Keratinocyte (primary cell): ENCODE measurements around the gene CDKN1B. TPM values are rescaled to one million over a fixed set of nuclear protein-coding genes. Genes with fewer than 3 reads are reported as not detected.
A peak's percentile ranks its signal among the peaks of the same experiment; 100 is the strongest.

Source experiments
- DNase-seq: peaks from one replicate; pipeline ENCODE4 v3.0.0-alpha.2; 2011; ENCODE audit warnings: low read depth, missing footprints, low spot score
- FAIRE-seq: peaks from 2 replicates; lab custom pipeline; 2011; peaks lifted over from hg19 to GRCh38; lab: Jason Lieb, UNC
- H2AFZ ChIP-seq: 2 replicates; pipeline ENCODE4 v1.6.0; 2012; ENCODE audit warnings: low read length, control low read depth, inconsistent platforms; ENCODE audit not compliant: control insufficient read depth
- H3K27ac ChIP-seq: 2 replicates; pipeline ENCODE4 v1.5.1; 2011; ENCODE audit warnings: low read length; ENCODE audit not compliant: control insufficient read depth, insufficient read depth
- H3K27me3 ChIP-seq: 3 replicates; pipeline ENCODE4 v1.6.0; 2011; ENCODE audit warnings: low read length; ENCODE audit not compliant: control insufficient read depth, insufficient read depth; ENCODE audit errors: extremely low read depth
- H3K36me3 ChIP-seq, 2 experiments: 2 replicates in 1 of 2; 3 replicates in 1 of 2; pipeline ENCODE4 v1.5.1; 2011; ENCODE audit warnings: low read length in 2 of 2, mild to moderate bottlenecking in 1 of 2; ENCODE audit not compliant: control insufficient read depth in 2 of 2, insufficient read depth in 2 of 2; ENCODE audit errors: extremely low read depth in 1 of 2
- H3K4me1 ChIP-seq: 3 replicates; pipeline ENCODE4 v1.5.1; 2011; ENCODE audit warnings: low read length; ENCODE audit not compliant: control insufficient read depth, insufficient read depth; ENCODE audit errors: extremely low read depth
- H3K4me2 ChIP-seq: 3 replicates; pipeline ENCODE4 v1.6.0; 2011; ENCODE audit warnings: low read depth, low read length; ENCODE audit not compliant: control insufficient read depth, insufficient read depth; ENCODE audit errors: extremely low read depth
- H3K4me3 ChIP-seq, 3 experiments: fragments of 200-600 bp in 1 of 3; sonication (generic) in 1 of 3; 2 replicates in 2 of 3; 3 replicates in 1 of 3; pipeline ENCODE4 v1.5.1; 2011 to 2016; ENCODE audit warnings: low read length in 3 of 3, mild to moderate bottlenecking in 3 of 3, control low read depth in 2 of 3, inconsistent platforms in 1 of 3, low read depth in 1 of 3, mixed read lengths in 1 of 3, mixed run types in 1 of 3, moderate library complexity in 1 of 3; ENCODE audit not compliant: control insufficient read depth in 2 of 3, insufficient read depth in 2 of 3; ENCODE audit errors: extremely low read depth in 1 of 3
- H3K79me2 ChIP-seq: 2 replicates; pipeline ENCODE4 v1.6.0; 2012; ENCODE audit warnings: low read length; ENCODE audit not compliant: control insufficient read depth, insufficient read depth
- H3K9ac ChIP-seq: 3 replicates; pipeline ENCODE4 v1.6.0; 2011; ENCODE audit warnings: low read length; ENCODE audit not compliant: control insufficient read depth, insufficient read depth; ENCODE audit errors: extremely low read depth
- H3K9me1 ChIP-seq: 3 replicates; pipeline ENCODE4 v1.6.0; 2011; ENCODE audit warnings: low read length; ENCODE audit not compliant: control insufficient read depth, insufficient read depth; ENCODE audit errors: extremely low read depth
- H3K9me3 ChIP-seq: 2 replicates; pipeline ENCODE4 v1.5.1; 2012; ENCODE audit warnings: low read depth, low read length; ENCODE audit not compliant: control insufficient read depth
- H4K20me1 ChIP-seq: 3 replicates; pipeline ENCODE4 v1.6.0; 2011; ENCODE audit warnings: low read length; ENCODE audit not compliant: control insufficient read depth, insufficient read depth; ENCODE audit errors: extremely low read depth
- CTCF ChIP-seq, 3 experiments: IDR thresholded peaks in 1 of 3; conservative IDR thresholded peaks in 1 of 3; optimal IDR thresholded peaks in 1 of 3; 2 replicates in 2 of 3; 3 replicates in 1 of 3; pipeline versions ENCODE3 to v1.5.1; 2011; ENCODE audit warnings: low read length in 3 of 3, mild to moderate bottlenecking in 3 of 3, moderate library complexity in 2 of 3, control low read depth in 1 of 3, inconsistent platforms in 1 of 3; ENCODE audit not compliant: insufficient read depth in 2 of 3; ENCODE audit errors: extremely low read depth in 1 of 3
- EZH2 ChIP-seq: IDR thresholded peaks from one replicate; pipeline ENCODE4 v1.6.1; 2012; ENCODE audit warnings: inconsistent platforms, mild to moderate bottlenecking, low read length, moderate library complexity
- dilution Hi-C: fragments of 300-500 bp; cut with MboI; formaldehyde crosslinking; loops from one replicate; pipeline ENCODE4 v1.7.0; 2020; ENCODE audit warnings: low sequenced_read_pairs; ENCODE audit not compliant: extremely low pct_ligation_motif_present
- polyA plus RNA-seq, 5 experiments: library from polyadenylated mRNA; depleted of rRNA in 3 of 5; stranded (reverse) in 3 of 5; stranded (forward) in 1 of 5; unstranded in 1 of 5; fragments of >200 nt; gene quantifications; 1 replicate in 1 of 5; 2 replicates in 3 of 5; 3 replicates in 1 of 5; pipeline versions ENCODE4 v1.2.1 to v1.2.3, GENCODE V29; 2011 to 2012; ENCODE audit warnings: missing spikeins in 2 of 5, low read depth in 1 of 5, low replicate concordance in 1 of 5

The CDKN1B gene
- polyA plus RNA-seq, 1 donor (not counting 4 experiments of a cell fraction or from before 2014, with no cell fraction given), result 5.1 TPM

GRCh38 chr12:12734054-12734453, 16.9 kb downstream of the CDKN1B start:
- peak overlapping the region; percentile 92 for H3K4me2 ChIP-seq
- peak; percentile 20 for FAIRE-seq
- H3K36me3 ChIP-seq, result no peaks in the 10 kb centered on the region
- no peaks in the 10 kb centered on the region for H3K9me3 ChIP-seq
- H3K27ac ChIP-seq, result no peak overlapping the region
- no peak overlapping the region for H3K9ac ChIP-seq
- peaks cover 2% of the 10 kb centered on the region for H3K79me2 ChIP-seq
- peak overlapping the region; percentile 93 for H2AFZ ChIP-seq
- TF ChIP-seq CTCF (optimal IDR thresholded peaks at IDR 0.05 in 1 of 3, IDR thresholded peaks at IDR 0.05 in 1 of 3, conservative IDR thresholded peaks at IDR 0.05 in 1 of 3; ENCODE audit: extremely low read depth in 1 of 3, insufficient read depth in 2 of 3, low read length in 3 of 3), result no peak
- TF ChIP-seq EZH2, result no peak
- no peak for DNase-seq
- H3K9me1 ChIP-seq, result no peaks in the 10 kb centered on the region
- peaks cover 17% of the 10 kb centered on the region for H3K4me1 ChIP-seq
- H3K27me3 ChIP-seq, result no peaks in the 10 kb centered on the region
- no peak overlapping the region for H3K4me3 ChIP-seq
- dilution Hi-C loops, result no loop called here
- H4K20me1 ChIP-seq, result no peaks in the 10 kb centered on the region

- peak overlapping the region; percentile 92 for H3K4me2 ChIP-seq
- no peaks in the 10 kb centered on the region for H3K9me3 ChIP-seq
- no peak for DNase-seq
- no peaks in the 10 kb centered on the region for H3K9me1 ChIP-seq
- TF ChIP-seq EZH2 (no peak), CTCF (optimal IDR thresholded peaks at IDR 0.05 in 1 of 3, IDR thresholded peaks at IDR 0.05 in 1 of 3, conservative IDR thresholded peaks at IDR 0.05 in 1 of 3; ENCODE audit: extremely low read depth in 1 of 3, insufficient read depth in 2 of 3, low read length in 3 of 3) (no peak)
- H3K4me1 ChIP-seq, result peaks cover 17% of the 10 kb centered on the region
- H3K27ac ChIP-seq, result peak overlapping the region; percentile 34
- no peaks in the 10 kb centered on the region for H3K27me3 ChIP-seq
- no peak for FAIRE-seq
- dilution Hi-C loops, result no loop called here
- H4K20me1 ChIP-seq, result no peaks in the 10 kb centered on the region
- peak overlapping the region; percentile 93 for H2AFZ ChIP-seq
- H3K9ac ChIP-seq, result peak overlapping the region; percentile 59
- peak overlapping the region in 2 of 3 experiments; percentile 38 for H3K4me3 ChIP-seq
- peaks cover 2% of the 10 kb centered on the region for H3K79me2 ChIP-seq
- H3K36me3 ChIP-seq, result no peaks in the 10 kb centered on the region
Observed at GRCh38 chr12:12734561-12735071, 17.4 kb downstream of the CDKN1B start.
